Liver (tissue), 9 donors: ENCODE results near the gene CYP2A7. TPM values are rescaled to one million over a fixed set of nuclear protein-coding genes. Genes with fewer than 3 reads are reported as not detected.
"Not testable (repeated sequence)": the region's sequence is repeated elsewhere in the genome, so short reads cannot be mapped to it uniquely, and the experiment has no call there.

ENCODE experiments used
- DNase-seq: peaks from one replicate; pipeline ENCODE4 v3.0.0-alpha.2; 2017; ENCODE audit warnings: low spot score
- H3K27ac ChIP-seq, 2 donors: one replicate each; pipeline ENCODE4 v1.7.0; 2013; ENCODE audit warnings: inconsistent platforms in 2 of 2, low read length in 2 of 2, control low read depth in 1 of 2, low read depth in 1 of 2, mild to moderate bottlenecking in 1 of 2
- H3K27me3 ChIP-seq, 4 donors: one replicate each; pipeline versions ENCODE4 v1.6.1 to v1.7.0; 2013; ENCODE audit warnings: low read length in 3 of 4, inconsistent platforms in 1 of 4, mild to moderate bottlenecking in 1 of 4, moderate library complexity in 1 of 4; ENCODE audit not compliant: control insufficient read depth in 4 of 4, insufficient read depth in 4 of 4
- H3K36me3 ChIP-seq, 4 donors: one replicate each; pipeline versions ENCODE4 v1.6.1 to v1.7.0; 2013; ENCODE audit warnings: low read length in 3 of 4, mild to moderate bottlenecking in 3 of 4, low read depth in 1 of 4, moderate library complexity in 1 of 4; ENCODE audit not compliant: control insufficient read depth in 4 of 4, insufficient read depth in 3 of 4
- H3K4me1 ChIP-seq, 4 donors: one replicate each; pipeline versions ENCODE4 v1.6.1 to v1.7.0; 2013; ENCODE audit warnings: low read length in 3 of 4, mild to moderate bottlenecking in 3 of 4, moderate library complexity in 1 of 4; ENCODE audit not compliant: control insufficient read depth in 4 of 4, insufficient read depth in 4 of 4
- H3K4me3 ChIP-seq, 3 donors: one replicate each; pipeline versions ENCODE4 v1.6.1 to v1.7.0; 2013; ENCODE audit warnings: low read length in 3 of 3, control low read depth in 1 of 3, low read depth in 1 of 3, mild to moderate bottlenecking in 1 of 3
- H3K9ac ChIP-seq, 2 donors: one replicate each; pipeline ENCODE4 v1.7.0; 2013; ENCODE audit warnings: low read length in 2 of 2, mild to moderate bottlenecking in 2 of 2, moderate library complexity in 2 of 2, control low read depth in 1 of 2, low read depth in 1 of 2
- H3K9me3 ChIP-seq, 4 donors: one replicate each; pipeline versions ENCODE4 v1.6.1 to v1.7.0; 2013; ENCODE audit warnings: low read length in 3 of 4; ENCODE audit not compliant: control insufficient read depth in 4 of 4
- ATF3 ChIP-seq: IDR thresholded peaks from 2 replicates; pipeline ENCODE4 v1.6.1; 2016; ENCODE audit warnings: antibody characterized with exemption
- CTCF ChIP-seq: fragments of 150-350 bp; IDR thresholded peaks from 2 replicates; pipeline ENCODE4 v1.5.1; 2017; ENCODE audit warnings: improper control_type of control experiment, low read depth, low read length; ENCODE audit not compliant: missing input control
- EGR1 ChIP-seq, 2 donors: IDR thresholded peaks; 2 replicates each; pipeline ENCODE4 v1.6.1; 2016 to 2018; ENCODE audit warnings: antibody characterized with exemption in 2 of 2, low read depth in 2 of 2
- FOXA1 ChIP-seq: IDR thresholded peaks from 2 replicates; pipeline ENCODE4 v1.6.1; 2016; ENCODE audit warnings: antibody characterized with exemption
- FOXA2 ChIP-seq: IDR thresholded peaks from 2 replicates; pipeline ENCODE4 v1.6.1; 2016; ENCODE audit warnings: antibody characterized with exemption
- GABPA ChIP-seq, 2 donors: IDR thresholded peaks in 1 of 2; conservative IDR thresholded peaks in 1 of 2; 2 replicates each; pipeline ENCODE4 v1.6.1; 2016; ENCODE audit warnings: antibody characterized with exemption in 2 of 2, mild to moderate bottlenecking in 1 of 2, moderate library complexity in 1 of 2
- HNF4A ChIP-seq, 2 donors: conservative IDR thresholded peaks; 2 replicates each; pipeline ENCODE4 v1.6.1; 2016; ENCODE audit warnings: antibody characterized with exemption in 2 of 2, mild to moderate bottlenecking in 2 of 2
- HNF4G ChIP-seq: IDR thresholded peaks from 2 replicates; pipeline ENCODE4 v1.6.1; 2016; ENCODE audit warnings: antibody characterized with exemption
- JUND ChIP-seq, 2 donors: IDR thresholded peaks; 2 replicates each; pipeline ENCODE4 v1.6.1; 2016; ENCODE audit warnings: antibody characterized with exemption in 2 of 2
- MAX ChIP-seq: IDR thresholded peaks from 2 replicates; pipeline ENCODE4 v1.6.1; 2016; ENCODE audit warnings: antibody characterized with exemption
- NR2F2 ChIP-seq: IDR thresholded peaks from 2 replicates; pipeline ENCODE4 v1.6.1; 2016; ENCODE audit warnings: antibody characterized with exemption
- RAD21 ChIP-seq, 2 donors: IDR thresholded peaks; 2 replicates each; pipeline ENCODE4 v1.6.1; 2016; ENCODE audit warnings: antibody characterized with exemption in 2 of 2, mild to moderate bottlenecking in 2 of 2
- REST ChIP-seq: IDR thresholded peaks from 2 replicates; pipeline ENCODE4 v1.6.1; 2016; ENCODE audit warnings: antibody characterized with exemption, mild to moderate bottlenecking
- RXRA ChIP-seq, 2 donors: IDR thresholded peaks; 2 replicates each; pipeline ENCODE4 v1.6.1; 2017 to 2018; ENCODE audit warnings: antibody characterized with exemption in 2 of 2, mild to moderate bottlenecking in 1 of 2
- SP1 ChIP-seq: IDR thresholded peaks from 2 replicates; pipeline ENCODE4 v1.6.1; 2018; ENCODE audit warnings: antibody characterized with exemption, mild to moderate bottlenecking
- TAF1 ChIP-seq: conservative IDR thresholded peaks from 2 replicates; pipeline ENCODE4 v1.6.1; 2016; ENCODE audit warnings: antibody characterized with exemption, mild to moderate bottlenecking
- YY1 ChIP-seq: IDR thresholded peaks from 2 replicates; pipeline ENCODE4 v1.6.1; 2016; ENCODE audit warnings: antibody characterized with exemption, mild to moderate bottlenecking
- ZBTB33 ChIP-seq: IDR thresholded peaks from 2 replicates; pipeline ENCODE4 v1.6.1; 2016; ENCODE audit warnings: antibody characterized with exemption
- WGBS: extraction: QIAGEN DNeasy Blood & Tissue Kit; methylation state at CpG from one replicate; pipeline ENCODE4 v1.1.7; 2013; 5-methylcytosine and 5-hydroxymethylcytosine counted together
- polyA plus RNA-seq, 2 donors: library from polyadenylated mRNA; stranded (reverse) in 1 of 2; unstranded in 1 of 2; fragments of 200-250 nt in 1 of 2; fragments of >200 nt in 1 of 2; fragmentation: Nextera tagmentation in 1 of 2; extraction: Ambion mirVana in 1 of 2; gene quantifications; one replicate each; pipeline versions ENCODE4 v1.2.1 to v1.2.3, GENCODE V29; 2013 to 2015
- total RNA-seq, 2 donors: library from RNA; depleted of rRNA; stranded (reverse); fragments of >200 nt; gene quantifications; one replicate each; pipeline ENCODE4 v1.2.3, GENCODE V29; 2014
- donor health status: healthy.
- donor health status: healthy.
- donor health status: healthy.
- donor health status: healthy.
- donor health status: healthy.

The CYP2A7 gene
- total and polyA plus RNA-seq, 4 donors = 3.3 to 57.9 (median 7.4) TPM; not detected in 1

- Histone ChIP-seq H3K27me3 (no peaks in the 10 kb centered on the region), H3K9me3 (peaks cover 0 to 2% (median 0%) of the 10 kb centered on the region in 4 donors), H3K27ac (peak overlapping the region; percentile 76 to 86), H3K36me3 (no peaks in the 10 kb centered on the region), H3K4me1 (peaks cover 10 to 38% (median 24%) of the 10 kb centered on the region in 4 donors), H3K4me3 (peak overlapping the region in 2 of 3 donors; percentile 20 to 46), H3K9ac (no peak overlapping the region)
- 59% methylated on average over 7 of the region's 7 CpGs for WGBS
- TF ChIP-seq CTCF = no peak
- TF ChIP-seq GABPA (IDR thresholded peaks at IDR 0.05 in 1 of 2, conservative IDR thresholded peaks at IDR 0.05 in 1 of 2) = peak in 1 of 2 donors; percentile 24
- peak; percentile 55 for TF ChIP-seq YY1
- peak; percentile 69 to 97 for TF ChIP-seq RXRA (IDR thresholded peaks at IDR 0.05)
- TF ChIP-seq EGR1 (IDR thresholded peaks at IDR 0.05; ENCODE audit: low read depth in 2 of 2) = peak; percentile 83 to 97
- peak; percentile 86 for TF ChIP-seq MAX
- peak; percentile 93 to 96 for TF ChIP-seq HNF4A (conservative IDR thresholded peaks at IDR 0.05)
- TF ChIP-seq ZBTB33 = peak; percentile 87
- peak; percentile 89 for TF ChIP-seq SP1
- peak; percentile 77 for TF ChIP-seq FOXA2
- TF ChIP-seq HNF4G = peak; percentile 91
- peak; percentile 33 to 58 for TF ChIP-seq RAD21 (IDR thresholded peaks at IDR 0.05)
- TF ChIP-seq JUND (IDR thresholded peaks at IDR 0.05) = peak in 1 of 2 donors; percentile 89
- TF ChIP-seq FOXA1 = peak; percentile 49
- TF ChIP-seq NR2F2 = no peak
- TF ChIP-seq REST = peak; percentile 51
- TF ChIP-seq ATF3 = no peak
- TF ChIP-seq TAF1 = no peak
- DNase-seq = no peak
These were observed 41.9 kb upstream of the CYP2A7 start for GRCh38 chr19:40923934-40924391.

- not testable (repeated sequence) for H3K36me3 ChIP-seq, H3K4me3 ChIP-seq, DNase-seq, H3K27me3 ChIP-seq, H3K9me3 ChIP-seq, H3K9ac ChIP-seq
- peaks cover 10 to 38% (median 24%) of the 10 kb centered on the region in 4 donors for H3K4me1 ChIP-seq
- peak overlapping the region; percentile 76 to 88 for H3K27ac ChIP-seq
- 61% methylated on average over 11 of the region's 11 CpGs for WGBS
These were observed 40.5 kb upstream of the CYP2A7 start for GRCh38 chr19:40922237-40923160.
